Measurements from ENCODE around the gene C17orf114.
A peak's percentile ranks its signal among the peaks of the same experiment; 100 is the strongest.

The C17orf114 gene

DNA sequence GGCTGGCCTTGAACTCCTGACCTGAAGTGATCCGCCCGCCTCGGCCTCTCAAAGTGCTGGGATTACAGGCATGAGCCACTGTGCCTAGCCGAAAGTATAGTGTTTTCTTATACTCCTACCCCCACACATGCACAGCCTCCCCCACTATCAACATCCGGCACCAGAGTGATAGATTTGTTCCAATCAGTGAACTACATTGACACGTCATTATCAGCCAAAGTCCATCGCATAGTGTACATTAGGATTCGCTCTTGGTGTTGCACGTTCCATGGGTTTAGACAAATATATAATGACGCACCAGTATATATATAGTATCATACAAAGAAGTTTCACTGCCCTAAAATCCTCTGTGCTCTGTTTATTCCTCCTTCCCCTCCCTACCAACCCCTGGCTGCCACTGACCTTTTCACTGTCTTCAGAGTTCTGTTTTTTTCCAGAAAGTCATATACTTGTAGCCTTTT, 42.3 kb downstream of the C17orf114 start:
- ATAC-seq (ENCODE audit: low read depth): no peak
- DNase-seq: no peak
- H4K5ac ChIP-seq (ENCODE audit: low read depth, low read length): no peak overlapping the region
- H3K56ac ChIP-seq (ENCODE audit: extremely low read depth, insufficient read depth, low read length): no peak overlapping the region
- H4K8ac ChIP-seq (ENCODE audit: low read depth in 2 of 2, low read length in 2 of 2): no peak overlapping the region
- no peak overlapping the region for H2BK20ac ChIP-seq (ENCODE audit: low read depth, low read length)
- H3K4me2 ChIP-seq (ENCODE audit: low read depth, low read length): no peak overlapping the region
- H3K27ac ChIP-seq (ENCODE audit: insufficient read depth, low read length): no peak overlapping the region
- no peak overlapping the region for H4K91ac ChIP-seq (ENCODE audit: insufficient read depth, low read depth, low read length)
- H3K4me3 ChIP-seq (ENCODE audit: insufficient read depth, low read depth, low read length): no peak overlapping the region
- H3K79me1 ChIP-seq (ENCODE audit: low read depth in 1 of 2, low read length in 2 of 2): no peaks in the 10 kb centered on the region
- H3K14ac ChIP-seq (replicated peaks; ENCODE audit: low read depth, low read length): no peak overlapping the region
- H2BK5ac ChIP-seq (ENCODE audit: low read depth, low read length, poor library complexity, severe bottlenecking): no peak overlapping the region
- H3K27me3 ChIP-seq (ENCODE audit: control insufficient read depth, insufficient read depth, low read length): peaks cover 30% of the 10 kb centered on the region
- 0 out of 2 replicates have a peak, but pooled peaks have one; percentile 15 for TF ChIP-seq BHLHE40 (IDR thresholded peaks at IDR 0.05; ENCODE audit: low read depth, low read length)
- TF ChIP-seq, protein P1, sequence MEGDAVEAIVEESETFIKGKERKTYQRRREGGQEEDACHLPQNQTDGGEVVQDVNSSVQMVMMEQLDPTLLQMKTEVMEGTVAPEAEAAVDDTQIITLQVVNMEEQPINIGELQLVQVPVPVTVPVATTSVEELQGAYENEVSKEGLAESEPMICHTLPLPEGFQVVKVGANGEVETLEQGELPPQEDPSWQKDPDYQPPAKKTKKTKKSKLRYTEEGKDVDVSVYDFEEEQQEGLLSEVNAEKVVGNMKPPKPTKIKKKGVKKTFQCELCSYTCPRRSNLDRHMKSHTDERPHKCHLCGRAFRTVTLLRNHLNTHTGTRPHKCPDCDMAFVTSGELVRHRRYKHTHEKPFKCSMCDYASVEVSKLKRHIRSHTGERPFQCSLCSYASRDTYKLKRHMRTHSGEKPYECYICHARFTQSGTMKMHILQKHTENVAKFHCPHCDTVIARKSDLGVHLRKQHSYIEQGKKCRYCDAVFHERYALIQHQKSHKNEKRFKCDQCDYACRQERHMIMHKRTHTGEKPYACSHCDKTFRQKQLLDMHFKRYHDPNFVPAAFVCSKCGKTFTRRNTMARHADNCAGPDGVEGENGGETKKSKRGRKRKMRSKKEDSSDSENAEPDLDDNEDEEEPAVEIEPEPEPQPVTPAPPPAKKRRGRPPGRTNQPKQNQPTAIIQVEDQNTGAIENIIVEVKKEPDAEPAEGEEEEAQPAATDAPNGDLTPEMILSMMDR (conservative IDR thresholded peaks at IDR 0.05; ENCODE audit: low read depth, low read length): no peak
- no peak overlapping the region for H2AFZ ChIP-seq (replicated peaks; ENCODE audit: low read length, poor library complexity)
- no CpG with 5 or more reads among the region's 10 CpGs for WGBS, 2 experiments (ENCODE audit: extremely low coverage in 2 of 2, insufficient read length in 1 of 2)
- in situ Hi-C loops (cut with MboI; ENCODE audit: low sequenced_read_pairs) (no loop called here), dilution Hi-C loops (cut with HindIII; ENCODE audit: low sequenced_read_pairs, unreplicated experiment) (no loop called here), intact Hi-C loops (cut with micrococcal nuclease) (no loop called here)
- no peaks in the 10 kb centered on the region for H4K20me1 ChIP-seq (ENCODE audit: insufficient read depth, low read length)
- BruUV-seq (replicated peaks): no TSS peak
- H2AK9ac ChIP-seq (replicated peaks; ENCODE audit: low read depth, low read length, poor library complexity): no peak overlapping the region
- no peak overlapping the region for H2BK120ac ChIP-seq (ENCODE audit: low read depth, low read length)
- CTCF ChIA-PET: no interaction called here
- H3K9me1 ChIP-seq (ENCODE audit: insufficient read depth, low read length): 0 out of 2 replicates have a peak, but pooled peaks cover 3% of the 10 kb centered on the region
- H3K18ac ChIP-seq (ENCODE audit: low read depth, low read length): no peak overlapping the region
- no peak overlapping the region for H3K9ac ChIP-seq (ENCODE audit: low read depth, low read length)
- no peak overlapping the region for H2BK15ac ChIP-seq (ENCODE audit: low read depth, low read length)
- no peak overlapping the region for H3K4ac ChIP-seq (ENCODE audit: low read depth, low read length)
- H3K9me3 ChIP-seq (ENCODE audit: control insufficient read depth, insufficient read depth, low read length): no peaks in the 10 kb centered on the region
- POLR2A ChIA-PET (ENCODE audit: unreplicated experiment): no interaction called here
- no peaks in the 10 kb centered on the region for H3K36me3 ChIP-seq (ENCODE audit: control insufficient read depth, insufficient read depth, low read length)
- no peak overlapping the region; the same call in 1 of the 2 replicates for H3K23ac ChIP-seq (ENCODE audit: low read depth, low read length)
- H2AK5ac ChIP-seq (ENCODE audit: low read depth, low read length): no peak overlapping the region
- no peaks in the 10 kb centered on the region for H3K4me1 ChIP-seq (ENCODE audit: control insufficient read depth, insufficient read depth, low read length)
